HEK293T (cell line): ENCODE measurements around the gene THEMIS.

Source experiments
- BHLHE40 ChIP-seq: fragments of 450-650 bp; IDR thresholded peaks from 2 replicates; pipeline ENCODE4 v1.6.1; 2016; ENCODE audit warnings: mild to moderate bottlenecking, moderate library complexity, borderline replicate concordance
- CTBP1 ChIP-seq: fragments of 450-650 bp; IDR thresholded peaks from 2 replicates; pipeline ENCODE4 v1.6.1; 2016; ENCODE audit warnings: borderline replicate concordance
- FOXA1 ChIP-seq: fragments of 450-650 bp; IDR thresholded peaks from 2 replicates; pipeline ENCODE4 v1.6.1; 2016; ENCODE audit warnings: mild to moderate bottlenecking
- FOXK2 ChIP-seq: fragments of 450-650 bp; IDR thresholded peaks from 2 replicates; pipeline ENCODE4 v1.6.1; 2016; ENCODE audit warnings: mild to moderate bottlenecking
- HDGF ChIP-seq: fragments of 450-650 bp; IDR thresholded peaks from 2 replicates; pipeline ENCODE4 v1.6.1; 2017; ENCODE audit warnings: antibody characterized with exemption, borderline replicate concordance
- L3MBTL2 ChIP-seq: fragments of 450-650 bp; conservative IDR thresholded peaks from 2 replicates; pipeline ENCODE4 v1.6.1; 2016; ENCODE audit warnings: mild to moderate bottlenecking
- NFRKB ChIP-seq: fragments of 450-650 bp; IDR thresholded peaks from 2 replicates; pipeline ENCODE4 v1.6.1; 2016; ENCODE audit warnings: mild to moderate bottlenecking, moderate library complexity

DNA sequence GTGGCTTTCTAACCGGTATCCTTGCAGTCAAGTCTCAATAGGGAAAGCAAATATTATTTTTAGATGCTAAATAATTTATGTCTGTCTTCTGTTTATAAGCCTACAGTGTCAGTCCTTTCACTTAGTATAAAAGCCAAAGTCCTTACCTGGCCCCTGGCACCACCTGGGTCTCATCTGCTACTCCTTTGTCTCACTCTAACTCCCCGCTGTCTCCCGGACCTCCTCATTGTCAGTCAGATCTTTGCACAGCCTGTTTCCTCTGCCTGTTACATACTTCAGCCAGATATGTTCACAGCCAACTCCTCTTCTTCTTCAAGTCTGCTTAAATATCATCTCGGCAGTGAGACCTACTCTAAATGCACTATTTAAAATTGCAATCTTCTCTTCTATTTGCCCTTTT is 84.2 kb downstream of the THEMIS start:
- TF ChIP-seq BHLHE40, result no peak
- no peak for TF ChIP-seq CTBP1
- no peak for TF ChIP-seq NFRKB
- no peak for TF ChIP-seq HDGF
- TF ChIP-seq FOXK2, result no peak
- no peak for TF ChIP-seq FOXA1
- TF ChIP-seq L3MBTL2, result no peak
